ENCODE results near the gene CHID1. TPM values are rescaled to one million over a fixed set of nuclear protein-coding genes. Genes with fewer than 3 reads are reported as not detected.

The CHID1 gene
- total RNA-seq, 2 experiments from 2014 or later: 30.6 to 71.1 TPM

DNA sequence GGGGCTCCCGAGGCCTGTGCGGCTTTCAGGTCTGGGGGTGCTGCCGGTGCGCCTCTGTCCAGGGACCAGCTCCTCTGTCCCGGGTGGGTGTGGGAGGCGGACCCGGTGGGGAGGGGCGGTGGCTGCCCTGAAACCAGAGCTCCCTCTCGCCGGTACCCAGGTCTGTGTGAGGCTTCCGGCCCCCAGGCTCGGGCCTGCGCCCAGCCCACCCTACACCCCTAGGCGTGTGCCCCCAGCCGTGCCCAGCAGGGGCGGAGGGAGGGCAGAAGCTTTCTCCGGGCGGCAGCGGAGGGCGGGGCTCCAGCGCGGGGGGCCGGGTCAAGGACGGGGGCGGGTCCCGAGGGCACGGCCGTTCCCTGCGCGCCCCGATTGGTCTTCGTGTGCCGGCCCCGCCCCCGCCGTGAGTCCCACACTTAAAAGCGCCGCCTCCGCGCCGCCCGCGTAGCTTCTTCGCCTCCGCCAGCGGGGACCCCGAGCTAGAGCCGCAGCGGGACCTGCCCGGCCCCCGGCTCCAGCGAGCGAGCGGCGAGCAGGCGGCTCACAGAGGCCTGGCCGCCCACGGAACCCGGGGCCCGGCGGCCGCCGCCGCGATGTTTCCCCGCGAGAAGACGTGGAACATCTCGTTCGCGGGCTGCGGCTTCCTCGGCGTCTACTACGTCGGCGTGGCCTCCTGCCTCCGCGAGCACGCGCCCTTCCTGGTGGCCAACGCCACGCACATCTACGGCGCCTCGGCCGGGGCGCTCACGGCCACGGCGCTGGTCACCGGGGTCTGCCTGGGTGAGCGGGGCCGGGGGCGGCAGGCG, 91.3 kb downstream of the CHID1 start:
- H3K4me3 ChIP-seq (ENCODE audit: low read depth, low read length, poor library complexity, severe bottlenecking): peak overlapping the region; percentile 76
- DNase-seq (ENCODE audit: low spot score): peak; percentile 95
- POLR2A ChIA-PET: interaction anchor here (1.1 to 1.8 kb wide), 5 partner anchors 8 to 24 kb away, joined by 3 to 11 read pairs (median 4); partner anchors contain the start of genes CRACR2B, RPLP2 and TSPAN4

DNA sequence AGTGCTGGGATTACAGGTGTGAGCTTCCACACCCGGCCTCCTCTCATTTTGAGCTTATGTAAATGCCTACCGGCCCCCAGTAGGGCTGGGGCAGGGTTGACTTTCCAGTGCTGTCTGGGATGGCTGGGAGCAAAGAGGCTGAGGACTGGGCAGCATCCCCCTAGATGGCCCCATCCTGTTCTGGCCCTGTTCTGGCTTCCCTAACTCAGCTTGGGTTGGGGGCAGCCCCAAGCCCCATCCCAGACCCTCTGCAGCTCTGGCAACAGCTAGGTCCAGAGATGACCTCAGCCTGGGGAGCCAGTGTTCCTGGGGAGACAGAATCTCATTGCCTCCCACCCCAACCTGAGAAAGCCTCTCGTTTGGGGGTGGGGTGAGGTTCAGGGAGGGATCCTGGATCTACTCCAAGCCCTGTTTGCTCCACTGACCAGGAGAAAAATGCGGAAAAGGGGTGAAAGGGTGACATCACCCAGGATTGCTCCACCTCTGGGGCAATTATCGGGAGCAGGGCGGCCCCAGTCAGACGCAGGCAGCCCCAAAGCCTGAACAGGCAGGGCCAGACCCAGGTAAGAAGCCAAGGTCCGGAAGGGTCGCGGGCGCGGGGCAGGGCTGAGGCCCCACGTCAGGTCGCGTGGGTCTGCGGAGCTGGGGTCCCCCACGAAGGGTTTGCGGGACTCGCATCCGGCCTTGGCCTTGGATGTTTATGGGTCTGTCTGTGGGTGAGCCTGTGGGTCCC, 92.0 kb downstream of the CHID1 start, which contains the start of gene PNPLA2:
PNPLA2 (plus strand) TSS at position 519 of the 733 bp plus-strand sequence. CDS start 805 bp downstream, outside the sequence.
- no peaks in the 10 kb centered on the region for H3K9me2 ChIP-seq (ENCODE audit: insufficient read depth, low read length)

More for the DNA sequence above, 91.3 kb downstream of the CHID1 start:
- H3K4me2 ChIP-seq (ENCODE audit: low read length): peak overlapping the region; percentile 97
- intact Hi-C loops (cut with micrococcal nuclease; ENCODE audit: unreplicated experiment): no loop called here
- no peaks in the 10 kb centered on the region for H3K79me2 ChIP-seq (ENCODE audit: insufficient read depth, low read depth, low read length)
- no peaks in the 10 kb centered on the region for H3K9me2 ChIP-seq (ENCODE audit: insufficient read depth, low read length)
- 0 out of 2 replicates have a peak overlapping the region, but pooled peaks have one; percentile 14 for H2AFZ ChIP-seq (ENCODE audit: low read length)
- peaks cover 20% of the 10 kb centered on the region; the same call in 1 of the 2 replicates for H3K36me3 ChIP-seq (ENCODE audit: insufficient read depth, low read length)
- H3K27ac ChIP-seq (ENCODE audit: low read depth, low read length, poor library complexity, severe bottlenecking): peak overlapping the region; percentile 34
- H3K4me1 ChIP-seq (ENCODE audit: insufficient read depth, low read length, poor library complexity, severe bottlenecking): peaks cover 17% of the 10 kb centered on the region
- H3K9me3 ChIP-seq (ENCODE audit: low read length): no peaks in the 10 kb centered on the region
- TF ChIP-seq, protein P1, sequence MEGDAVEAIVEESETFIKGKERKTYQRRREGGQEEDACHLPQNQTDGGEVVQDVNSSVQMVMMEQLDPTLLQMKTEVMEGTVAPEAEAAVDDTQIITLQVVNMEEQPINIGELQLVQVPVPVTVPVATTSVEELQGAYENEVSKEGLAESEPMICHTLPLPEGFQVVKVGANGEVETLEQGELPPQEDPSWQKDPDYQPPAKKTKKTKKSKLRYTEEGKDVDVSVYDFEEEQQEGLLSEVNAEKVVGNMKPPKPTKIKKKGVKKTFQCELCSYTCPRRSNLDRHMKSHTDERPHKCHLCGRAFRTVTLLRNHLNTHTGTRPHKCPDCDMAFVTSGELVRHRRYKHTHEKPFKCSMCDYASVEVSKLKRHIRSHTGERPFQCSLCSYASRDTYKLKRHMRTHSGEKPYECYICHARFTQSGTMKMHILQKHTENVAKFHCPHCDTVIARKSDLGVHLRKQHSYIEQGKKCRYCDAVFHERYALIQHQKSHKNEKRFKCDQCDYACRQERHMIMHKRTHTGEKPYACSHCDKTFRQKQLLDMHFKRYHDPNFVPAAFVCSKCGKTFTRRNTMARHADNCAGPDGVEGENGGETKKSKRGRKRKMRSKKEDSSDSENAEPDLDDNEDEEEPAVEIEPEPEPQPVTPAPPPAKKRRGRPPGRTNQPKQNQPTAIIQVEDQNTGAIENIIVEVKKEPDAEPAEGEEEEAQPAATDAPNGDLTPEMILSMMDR (conservative IDR thresholded peaks at IDR 0.05; ENCODE audit: low read length): no peak
- TF ChIP-seq EZH2phosphoT487 (IDR thresholded peaks at IDR 0.05; ENCODE audit: borderline replicate concordance, low read depth, low read length): no peak
- BruUV-seq (replicated peaks): no TSS peak
- no peaks in the 10 kb centered on the region for H4K20me1 ChIP-seq (ENCODE audit: insufficient read depth, low read length)
- CTCF ChIA-PET (ENCODE audit: unreplicated experiment): interaction anchor here (0.6 kb wide), 2 partner anchors 27 to 96 kb away, joined by 3 read pairs; no protein-coding TSS in a partner anchor

More for the DNA sequence above, 92.0 kb downstream of the CHID1 start, which contains the start of gene PNPLA2:
- TF ChIP-seq, protein P1 (conservative IDR thresholded peaks at IDR 0.05; ENCODE audit: low read length): no peak
- TF ChIP-seq EZH2phosphoT487 (IDR thresholded peaks at IDR 0.05; ENCODE audit: borderline replicate concordance, low read depth, low read length): no peak
- Histone ChIP-seq H3K4me1 (ENCODE audit: insufficient read depth, low read length, poor library complexity, severe bottlenecking) (peaks cover 21% of the 10 kb centered on the region), H3K27ac (ENCODE audit: low read depth, low read length, poor library complexity, severe bottlenecking) (peak within 1 kb of the TSS; percentile 34), H3K36me3 (ENCODE audit: insufficient read depth, low read length) (peaks cover 26% of the 10 kb centered on the region), H2AFZ (ENCODE audit: low read length) (0 out of 2 replicates have a peak within 1 kb of the TSS, but pooled peaks have one; percentile 14), H4K20me1 (ENCODE audit: insufficient read depth, low read length) (no peaks in the 10 kb centered on the region), H3K4me3 (ENCODE audit: low read depth, low read length, poor library complexity, severe bottlenecking) (peak within 1 kb of the TSS; percentile 76), H3K4me2 (ENCODE audit: low read length) (peak within 1 kb of the TSS; percentile 97), H3K9me3 (ENCODE audit: low read length) (no peaks in the 10 kb centered on the region), H3K79me2 (ENCODE audit: insufficient read depth, low read depth, low read length) (no peaks in the 10 kb centered on the region)
- POLR2A ChIA-PET: interaction anchor here (1.1 to 1.8 kb wide), 6 partner anchors 8 to 25 kb away, joined by 3 to 11 read pairs (median 4); partner anchors contain the start of genes CRACR2B, RPLP2 and TSPAN4
- intact Hi-C loops (cut with micrococcal nuclease; ENCODE audit: unreplicated experiment): no loop called here
- CTCF ChIA-PET (ENCODE audit: unreplicated experiment): no interaction called here
- no peak for DNase-seq (ENCODE audit: low spot score)
- BruUV-seq (replicated peaks): no TSS peak

Small RNAs within 50 kb of the gene (small RNA-seq; reads per million reads assigned to genes)
- not detected for gene RNU6-1025P

Other genes starting within 250 kb of the CHID1 start
- gene DEAF1, start 215.6 kb downstream of the CHID1 start, total RNA-seq (2014; rRNA removed; shearing (Covaris generic)): 35.6 and 42.7 TPM in 2 replicates
- gene DEAF1, start 215.6 kb downstream of the CHID1 start, total RNA-seq (2022): 63.0 and 66.2 TPM in 2 replicates
- 52.8 and 56.8 TPM in 2 replicates for gene TMEM80, start 215.0 kb downstream of the CHID1 start, total RNA-seq (2014; rRNA removed; shearing (Covaris generic))
- gene TMEM80, start 215.0 kb downstream of the CHID1 start, total RNA-seq (2022): 51.6 and 52.7 TPM in 2 replicates
- 3.8 and 4.8 TPM in 2 replicates for gene EPS8L2, start 204.6 kb downstream of the CHID1 start, total RNA-seq (2014; rRNA removed; shearing (Covaris generic))
- gene EPS8L2, start 204.6 kb downstream of the CHID1 start, total RNA-seq (2022): 7.1 and 9.3 TPM in 2 replicates
- 209 and 226 TPM in 2 replicates for gene TALDO1, start 163.3 kb downstream of the CHID1 start, total RNA-seq (2014; rRNA removed; shearing (Covaris generic))
- 172 and 195 TPM in 2 replicates for gene TALDO1, start 163.3 kb downstream of the CHID1 start, total RNA-seq (2022)
- 73.3 and 109 TPM in 2 replicates for gene GATD1, start 133.3 kb downstream of the CHID1 start, total RNA-seq (2014; rRNA removed; shearing (Covaris generic))
- 117 and 141 TPM in 2 replicates for gene GATD1, start 133.3 kb downstream of the CHID1 start, total RNA-seq (2022)
- 17.5 and 17.6 TPM in 2 replicates for gene CEND1, start 120.7 kb downstream of the CHID1 start, total RNA-seq (2014; rRNA removed; shearing (Covaris generic))
- 25.6 and 32.5 TPM in 2 replicates for gene CEND1, start 120.7 kb downstream of the CHID1 start, total RNA-seq (2022)
- gene SLC25A22, start 112.5 kb downstream of the CHID1 start, total RNA-seq (2014; rRNA removed; shearing (Covaris generic)): 22.7 and 30.8 TPM in 2 replicates
- gene SLC25A22, start 112.5 kb downstream of the CHID1 start, total RNA-seq (2022): 46.2 and 50.9 TPM in 2 replicates
- gene PIDD1, start 105.6 kb downstream of the CHID1 start, total RNA-seq (2014; rRNA removed; shearing (Covaris generic)): 31.2 and 33.6 TPM in 2 replicates
- 47.7 and 49.1 TPM in 2 replicates for gene PIDD1, start 105.6 kb downstream of the CHID1 start, total RNA-seq (2022)
- 1,564 and 1,687 TPM in 2 replicates for gene RPLP2, start 100.8 kb downstream of the CHID1 start, total RNA-seq (2014; rRNA removed; shearing (Covaris generic))
- 3,121 and 3,147 TPM in 2 replicates for gene RPLP2, start 100.8 kb downstream of the CHID1 start, total RNA-seq (2022)
- 15.1 and 19.8 TPM in 2 replicates for gene PNPLA2, start 91.9 kb downstream of the CHID1 start, total RNA-seq (2014; rRNA removed; shearing (Covaris generic))
- gene PNPLA2, start 91.9 kb downstream of the CHID1 start, total RNA-seq (2022): 41.2 and 57.5 TPM in 2 replicates
- gene CRACR2B, start 82.9 kb downstream of the CHID1 start, total RNA-seq (2014; rRNA removed; shearing (Covaris generic)): 2.2 and 2.8 TPM in 2 replicates
- 20.1 and 21.0 TPM in 2 replicates for gene CRACR2B, start 82.9 kb downstream of the CHID1 start, total RNA-seq (2022)
- 0.28 TPM in 1 of 2 replicates, not detected in the other for gene CD151, start 77.9 kb downstream of the CHID1 start, total RNA-seq (2014; rRNA removed; shearing (Covaris generic))
- 0.84 and 1.0 TPM in 2 replicates for gene CD151, start 77.9 kb downstream of the CHID1 start, total RNA-seq (2022)
- gene POLR2L, start 68.3 kb downstream of the CHID1 start, total RNA-seq (2014; rRNA removed; shearing (Covaris generic)): 206 and 224 TPM in 2 replicates
- 64.5 and 88.3 TPM in 2 replicates for gene POLR2L, start 68.3 kb downstream of the CHID1 start, total RNA-seq (2022)
- 8.9 and 12.1 TPM in 2 replicates for gene TSPAN4, start 68.0 kb downstream of the CHID1 start, total RNA-seq (2014; rRNA removed; shearing (Covaris generic))
- 8.0 and 9.4 TPM in 2 replicates for gene TSPAN4, start 68.0 kb downstream of the CHID1 start, total RNA-seq (2022)
- 22.4 and 24.9 TPM in 2 replicates for gene AP2A2, start 15.1 kb upstream of the CHID1 start, total RNA-seq (2014; rRNA removed; shearing (Covaris generic))
- 40.0 and 43.0 TPM in 2 replicates for gene AP2A2, start 15.1 kb upstream of the CHID1 start, total RNA-seq (2022)
- not detected in 2 replicates for gene MUC6, start 125.9 kb upstream of the CHID1 start, total RNA-seq (2014; rRNA removed; shearing (Covaris generic))
- not detected in 2 replicates for gene MUC6, start 125.9 kb upstream of the CHID1 start, total RNA-seq (2022)
- not detected in 2 replicates for gene MUC2, start 164.1 kb upstream of the CHID1 start, total RNA-seq (2014; rRNA removed; shearing (Covaris generic))
- not detected in 2 replicates for gene MUC2, start 164.1 kb upstream of the CHID1 start, total RNA-seq (2022)
- gene MUC5AC, start 247.1 kb upstream of the CHID1 start, total RNA-seq (2014; rRNA removed; shearing (Covaris generic)): not detected in 2 replicates
- gene MUC5AC, start 247.1 kb upstream of the CHID1 start, total RNA-seq (2022): not detected in 2 replicates

Measured in OCI-LY7 (cell line).